H4 (cell line): ENCODE measurements around the gene CMSS1. TPM values are rescaled to one million over a fixed set of nuclear protein-coding genes. Genes with fewer than 3 reads are reported as not detected.

ENCODE experiments used
- DNase-seq: peaks from one replicate; pipeline ENCODE4 v3.0.0-alpha.2; 2015; ENCODE audit warnings: low spot score
- total RNA-seq: library from RNA; depleted of rRNA; stranded (reverse); fragments of >200 nt; shearing (Covaris generic); gene quantifications from 2 replicates; pipeline ENCODE4 v1.2.3, GENCODE V29; 2014

CMSS1 gene
- total RNA-seq, 1 experiment from 2014 or later: 39.3 TPM

- DNase-seq: no peak
Measured at GRCh38 chr3:100105501-100105900, 287.8 kb downstream of the CMSS1 start.

DNA sequence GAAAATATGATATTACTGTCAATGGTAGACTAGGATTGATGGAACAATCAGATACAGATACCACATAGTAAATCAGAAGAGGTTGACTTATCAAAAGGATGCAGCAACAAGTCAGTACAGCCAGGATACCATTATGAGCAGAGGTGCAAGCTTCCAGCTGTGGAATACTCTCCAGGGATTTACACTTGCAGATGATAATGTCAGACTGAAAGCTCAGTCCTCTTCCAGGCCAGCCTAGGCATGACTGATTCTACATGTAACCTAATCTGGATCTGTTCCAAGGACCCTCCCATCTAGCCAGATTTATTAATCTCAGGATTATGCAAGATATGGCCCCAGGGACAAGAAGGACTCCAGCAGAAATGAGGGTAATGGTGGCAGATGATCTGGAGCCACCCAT is 288.4 kb downstream of the CMSS1 start:
- no peak for DNase-seq

DNA sequence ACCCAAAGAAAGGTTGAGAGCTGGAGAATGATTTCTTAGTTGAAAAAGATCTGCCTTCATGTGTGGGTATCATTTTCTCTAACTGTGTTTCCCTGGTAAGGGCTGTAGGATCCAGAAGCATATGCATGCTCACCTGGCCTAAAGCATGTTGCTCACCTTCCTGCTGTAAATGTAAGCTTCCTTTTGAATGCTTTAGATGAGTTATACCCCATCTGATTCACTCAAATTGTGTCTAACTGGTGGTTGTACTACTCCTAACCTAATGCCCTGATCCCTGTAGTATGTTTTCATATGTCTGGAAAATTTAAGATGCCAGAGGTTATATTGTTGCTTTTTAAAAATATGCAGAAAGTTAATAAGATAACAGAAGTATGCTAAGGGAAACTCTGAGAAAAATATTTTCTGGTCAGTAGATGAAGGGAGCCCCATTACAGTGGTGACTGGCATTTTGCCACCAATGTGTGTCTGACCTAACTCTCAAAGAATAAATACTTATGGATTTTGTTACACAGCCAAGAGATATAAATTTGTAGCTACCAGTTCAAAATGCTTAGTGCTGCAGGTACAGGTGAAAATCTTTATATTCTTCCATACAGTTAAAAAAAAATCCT is 289.0 kb downstream of the CMSS1 start:
- no peak for DNase-seq

- peak; percentile 52 for DNase-seq
Measured at GRCh38 chr3:100107221-100107814, 289.7 kb downstream of the CMSS1 start.

DNA sequence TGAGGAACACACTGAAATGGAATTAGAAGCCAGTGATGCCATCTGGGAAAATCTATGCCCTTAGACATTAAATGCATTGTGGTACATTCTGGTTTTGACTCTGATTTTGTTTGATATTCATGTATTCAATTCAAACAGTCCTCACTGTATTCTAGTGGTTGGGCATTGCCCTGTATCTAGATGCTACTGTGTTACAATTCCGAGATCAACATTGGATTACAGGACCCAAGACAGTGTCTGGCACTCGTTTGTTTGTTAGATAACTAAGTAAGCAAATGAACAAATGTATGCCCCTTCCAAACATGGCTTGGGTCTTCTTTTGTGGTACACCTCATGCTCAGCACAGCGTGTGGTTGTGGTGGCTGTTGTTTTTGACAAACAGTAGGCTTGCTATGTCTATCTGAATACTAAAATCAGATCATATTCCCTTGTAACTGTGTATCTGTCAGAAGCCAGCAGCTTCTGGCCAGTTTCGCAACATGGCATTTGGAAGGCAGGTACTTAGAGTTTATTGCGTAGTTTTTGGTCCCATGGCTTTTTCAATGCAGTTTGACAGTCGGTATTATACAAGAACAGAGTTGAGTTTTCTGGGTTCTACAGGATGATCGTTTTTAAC is 290.9 kb downstream of the CMSS1 start:
- DNase-seq: no peak

GRCh38 chr3:100110162-100110561 is 292.5 kb downstream of the CMSS1 start:
- DNase-seq: no peak

DNA sequence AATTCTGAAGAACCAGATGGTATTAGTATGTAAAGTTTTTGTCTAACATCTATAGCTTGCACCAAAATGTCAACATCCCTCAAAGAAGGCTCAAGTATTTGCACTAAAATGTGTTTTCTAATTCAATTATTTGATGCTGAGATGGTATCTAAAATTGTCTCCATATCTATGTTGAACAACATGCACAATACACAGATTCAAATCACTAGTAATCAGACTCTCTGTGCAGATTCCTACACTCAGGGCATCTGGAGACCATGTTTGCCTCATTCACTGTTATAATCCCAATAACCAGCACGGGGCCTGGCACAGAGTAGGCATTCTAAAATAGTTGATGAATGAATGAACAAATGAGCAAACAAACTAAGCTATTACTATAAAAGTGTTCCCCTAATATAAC is 294.1 kb downstream of the CMSS1 start:
- no peak for DNase-seq

DNA sequence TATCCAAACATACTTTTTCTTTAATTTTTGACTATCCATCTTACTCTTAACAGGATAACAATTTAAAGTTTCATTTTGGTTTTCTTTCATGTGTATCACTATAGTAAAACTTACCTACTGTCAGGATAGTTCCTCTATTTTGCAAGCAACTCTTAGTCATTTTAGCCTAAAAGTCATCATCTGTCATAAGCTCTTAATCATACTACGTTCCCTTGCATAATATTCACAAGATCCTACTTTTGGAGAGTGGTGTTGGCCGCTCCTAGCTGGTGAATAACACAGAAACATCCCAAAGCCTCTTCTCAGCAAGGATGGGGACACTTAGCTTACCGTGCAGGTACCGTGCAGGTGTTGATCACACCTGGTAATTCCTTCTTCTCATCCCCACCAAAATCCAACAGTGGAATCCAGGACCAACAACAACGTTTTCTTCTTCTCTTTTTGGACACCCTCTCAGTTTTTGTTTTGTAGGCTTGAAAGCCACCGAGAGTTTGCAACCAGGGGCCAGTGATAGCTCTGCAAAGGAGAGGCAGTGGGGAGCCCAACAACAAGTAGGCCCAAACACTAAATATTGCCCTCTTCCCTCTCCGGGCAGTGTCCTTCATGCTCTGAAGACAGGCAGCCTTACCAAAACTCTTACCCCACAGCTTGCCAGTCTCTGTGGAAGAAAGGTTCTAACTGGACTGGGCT is 296.2 kb downstream of the CMSS1 start:
- no peak for DNase-seq

- no peak for DNase-seq
Measured at GRCh38 chr3:100114413-100115030, 296.9 kb downstream of the CMSS1 start, which contains the start of gene FILIP1L. Gene FILIP1L (minus strand): TSS chr3:100114501.

- DNase-seq: no peak
Measured at GRCh38 chr3:100117093-100117492, 299.4 kb downstream of the CMSS1 start.

DNA sequence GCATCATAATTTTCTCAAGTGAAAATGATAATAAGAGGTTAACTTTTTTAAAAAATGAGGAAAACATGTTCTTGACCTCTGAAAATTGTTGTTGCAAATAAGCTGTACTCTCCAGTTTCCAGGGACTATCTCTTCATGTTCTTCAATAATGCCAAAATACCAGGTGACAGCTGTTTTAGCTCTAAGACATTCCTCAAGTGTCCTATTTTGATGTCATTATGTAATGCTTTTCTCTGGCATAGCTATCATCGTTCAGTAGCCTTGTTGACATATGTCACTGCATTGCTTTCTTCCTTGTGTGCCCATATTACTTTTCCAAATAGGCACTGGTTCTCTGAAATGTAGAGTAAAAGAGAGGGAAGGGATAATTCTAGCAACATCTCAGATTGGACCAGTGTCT is 302.4 kb downstream of the CMSS1 start:
- no peak for DNase-seq

- no peak for DNase-seq
Measured at GRCh38 chr3:100120693-100121092, 303.0 kb downstream of the CMSS1 start.

DNA sequence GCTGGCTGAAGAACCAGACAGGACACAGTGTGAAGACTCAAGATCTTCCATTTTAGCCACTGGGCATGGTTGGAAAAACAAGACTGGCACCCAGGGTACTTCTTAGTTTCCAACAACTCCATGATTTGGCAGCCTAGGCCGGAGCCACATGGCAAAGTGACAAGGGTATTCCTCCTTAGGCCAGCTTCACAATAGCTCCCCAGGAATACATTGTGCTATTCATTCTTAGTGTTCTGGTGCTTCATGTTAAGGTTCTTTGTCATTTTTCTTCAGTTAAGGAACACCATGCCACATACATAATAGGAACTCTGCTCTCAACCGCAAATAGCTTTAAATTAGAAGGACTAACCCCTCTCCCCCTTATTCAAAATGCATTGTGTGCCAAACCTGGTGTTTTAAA is 304.7 kb downstream of the CMSS1 start:
- DNase-seq: no peak

GRCh38 chr3:100123112-100123511 is 305.4 kb downstream of the CMSS1 start:
- DNase-seq: no peak

DNA sequence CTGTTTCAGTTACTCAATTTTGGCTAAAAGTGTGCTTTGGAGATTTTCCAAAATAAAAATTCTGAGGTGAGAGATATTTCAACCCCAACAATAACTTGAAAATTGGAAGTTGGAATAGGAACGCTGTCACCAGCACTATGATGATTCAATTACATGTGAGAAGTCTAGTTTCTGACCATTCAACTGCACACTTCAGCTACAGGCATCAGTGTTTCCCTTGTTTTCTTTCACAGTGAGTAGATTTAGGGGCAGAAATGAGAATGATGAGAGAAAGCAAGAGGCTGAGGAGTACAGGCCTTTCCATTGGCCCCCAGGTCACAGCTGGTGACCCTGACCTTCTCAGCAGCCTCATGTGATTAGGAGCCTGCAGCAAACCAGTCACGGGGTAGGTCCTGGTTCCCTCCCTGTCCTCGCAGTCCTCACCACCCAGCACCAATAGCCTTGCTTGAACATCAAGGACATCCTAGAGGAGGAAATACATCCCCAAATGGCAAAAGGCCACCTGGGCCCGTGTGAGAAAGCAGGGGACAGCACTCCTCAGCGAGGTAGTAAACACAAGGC is 306.6 kb downstream of the CMSS1 start:
- DNase-seq: no peak

- no peak for DNase-seq
Measured at GRCh38 chr3:100125161-100125938, 307.7 kb downstream of the CMSS1 start.

DNA sequence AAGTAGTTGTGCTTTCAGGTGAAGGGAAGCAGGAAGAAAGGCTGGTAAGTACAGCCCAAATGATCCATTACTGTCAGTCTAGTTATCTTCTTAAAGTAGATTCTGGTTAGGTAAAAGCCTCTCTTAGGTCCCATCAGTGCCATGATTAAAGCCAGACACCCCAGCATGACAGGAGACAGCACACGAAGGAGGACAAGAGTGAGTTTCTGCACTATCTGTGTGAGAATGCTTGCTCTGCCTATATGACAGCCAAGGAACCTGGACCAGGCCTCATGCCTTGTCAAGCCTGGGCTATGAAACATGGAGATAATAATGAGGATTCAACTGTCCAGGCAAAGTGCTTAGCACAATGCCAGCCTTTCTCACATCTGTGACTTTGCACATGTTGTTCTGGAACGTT is 310.1 kb downstream of the CMSS1 start:
- no peak for DNase-seq

- no peak for DNase-seq
Measured at GRCh38 chr3:100128565-100128964, 310.9 kb downstream of the CMSS1 start.

GRCh38 chr3:100129941-100130340 is 312.3 kb downstream of the CMSS1 start:
- DNase-seq: no peak

- DNase-seq: no peak
Measured at GRCh38 chr3:100131241-100131640, 313.6 kb downstream of the CMSS1 start.

DNA sequence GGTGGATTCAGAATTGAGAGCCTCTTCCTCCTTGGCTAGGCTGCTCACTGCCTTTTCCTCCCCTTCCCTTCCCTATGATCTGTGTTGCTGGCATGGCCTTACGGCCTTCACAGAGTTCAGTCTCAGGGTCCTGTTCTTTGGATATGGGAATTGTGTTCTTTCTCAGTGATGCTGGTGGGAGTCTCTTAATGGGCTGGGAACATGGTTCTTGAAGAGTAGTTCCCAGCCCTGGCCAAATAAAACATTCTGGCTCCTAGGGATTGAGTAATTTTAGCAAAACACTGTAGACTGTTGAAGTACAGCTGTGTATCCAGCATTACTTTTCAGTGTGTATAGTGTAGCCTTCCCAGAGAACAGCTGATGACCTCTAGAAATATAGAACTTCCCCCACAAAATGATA is 319.3 kb downstream of the CMSS1 start:
- no peak for DNase-seq
